Left forelimb (tissue), 1 donor: ENCODE data around the gene DEFB108B.
A peak's percentile ranks its signal among the peaks of the same experiment; 100 is the strongest.
"Not testable (repeated sequence)": the region's sequence is repeated elsewhere in the genome, so short reads cannot be mapped to it uniquely, and the experiment has no call there.

Experiments used
- DNase-seq: peaks from one replicate; pipeline ENCODE4 v3.0.0-alpha.2; 2018; ENCODE audit warnings: low spot score

Gene DEFB108B

GRCh38 chr11:71832811-71833210, at the start of gene DEFB108B:
TSS of gene DEFB108B (plus strand) at chr11:71833200. CDS start at chr11:71833200, 0 bp downstream.
- DNase-seq = not testable (repeated sequence)

- DNase-seq = peak; percentile 91
These were observed 46.7 kb upstream of the DEFB108B start for GRCh38 chr11:71786114-71786847.

- not testable (repeated sequence) for DNase-seq
These were observed 46.2 kb upstream of the DEFB108B start for GRCh38 chr11:71786848-71787097.

- peak; percentile 99 for DNase-seq
These were observed 45.7 kb upstream of the DEFB108B start for GRCh38 chr11:71787098-71787823.

- DNase-seq = not testable (repeated sequence)
These were observed 45.1 kb upstream of the DEFB108B start for GRCh38 chr11:71787824-71788454.

- not testable (repeated sequence) for DNase-seq
These were observed 43.4 kb upstream of the DEFB108B start for GRCh38 chr11:71789444-71790196.

- DNase-seq = not testable (repeated sequence)
These were observed 41.9 kb upstream of the DEFB108B start for GRCh38 chr11:71791111-71791510.

GRCh38 chr11:71792621-71793235, 40.3 kb upstream of the DEFB108B start:
- not testable (repeated sequence) for DNase-seq

- DNase-seq = not testable (repeated sequence)
These were observed 38.5 kb upstream of the DEFB108B start for GRCh38 chr11:71794386-71795040.

GRCh38 chr11:71795236-71795635, 37.8 kb upstream of the DEFB108B start:
- DNase-seq = not testable (repeated sequence)

GRCh38 chr11:71796016-71796415, 37.0 kb upstream of the DEFB108B start:
- DNase-seq = not testable (repeated sequence)

GRCh38 chr11:71796781-71797180, 36.2 kb upstream of the DEFB108B start:
- not testable (repeated sequence) for DNase-seq

GRCh38 chr11:71799556-71800128, 33.4 kb upstream of the DEFB108B start:
- DNase-seq = not testable (repeated sequence)

GRCh38 chr11:71800335-71800953, 32.6 kb upstream of the DEFB108B start:
- peak; percentile 75 for DNase-seq

- DNase-seq = not testable (repeated sequence)
These were observed 32.0 kb upstream of the DEFB108B start for GRCh38 chr11:71801026-71801425.

GRCh38 chr11:71802874-71803273, 30.1 kb upstream of the DEFB108B start:
- not testable (repeated sequence) for DNase-seq

- not testable (repeated sequence) for DNase-seq
These were observed 28.6 kb upstream of the DEFB108B start for GRCh38 chr11:71804158-71804947.

GRCh38 chr11:71812529-71812928, 20.5 kb upstream of the DEFB108B start:
- not testable (repeated sequence) for DNase-seq
